WTC11 (cell line): Measurements from ENCODE around the gene ARHGEF19. TPM values are rescaled to one million over a fixed set of nuclear protein-coding genes. Genes with fewer than 3 reads are reported as not detected.

Experiments used
- ATAC-seq: fragments of 200-7000 bp; cut with Tn5 transposase; 2 replicates; pipeline ENCODE4 v1.10.0; 2021; ENCODE audit warnings: mild to moderate bottlenecking, moderate library complexity
- CTCF ChIA-PET: fragments of 300-600 bp; sonication (Branson Sonifier 250); formaldehyde crosslinking; loops from one replicate; lab custom pipeline; 2021; ENCODE audit warnings: antibody characterized with exemption; lab: Charles Lee
- POLR2A ChIA-PET: fragments of 350-600 bp; sonication (Branson Sonifier 250); formaldehyde crosslinking; loops from one replicate; lab custom pipeline; 2021; ENCODE audit warnings: antibody characterized with exemption; lab: Charles Lee
- DNase-seq: peaks from one replicate; pipeline ENCODE4 v3.0.0; 2021; ENCODE audit warnings: low spot score
- H3K27ac Mint-ChIP-seq: 2 replicates; pipeline ENCODE4 v1.8.0; 2021; ENCODE audit warnings: mixed read lengths
- H3K27me3 Mint-ChIP-seq: 2 replicates; pipeline ENCODE4 v1.8.0; 2021; ENCODE audit warnings: low read depth, mild to moderate bottlenecking, moderate library complexity, mixed read lengths
- H3K36me3 Mint-ChIP-seq: 2 replicates; pipeline ENCODE4 v1.8.0; 2021; ENCODE audit warnings: mixed read lengths
- H3K4me1 Mint-ChIP-seq: 2 replicates; pipeline ENCODE4 v1.8.0; 2022; ENCODE audit warnings: mixed read lengths
- H3K4me3 Mint-ChIP-seq: 2 replicates; pipeline ENCODE4 v1.8.0; 2021; ENCODE audit warnings: mild to moderate bottlenecking, moderate library complexity, mixed read lengths
- H3K9me3 Mint-ChIP-seq: 2 replicates; pipeline ENCODE4 v1.8.0; 2021; ENCODE audit warnings: mixed read lengths
- ATF1 ChIP-seq: sonication (generic); formaldehyde crosslinking; IDR thresholded peaks from 2 replicates; pipeline ENCODE4 v1.8.1; 2023; ENCODE audit warnings: mild to moderate bottlenecking, moderate library complexity, missing genetic modification reagents
- CBFB ChIP-seq: sonication (generic); formaldehyde crosslinking; IDR thresholded peaks from 2 replicates; pipeline ENCODE4 v1.8.1; 2022; ENCODE audit warnings: mild to moderate bottlenecking, low read depth, missing genetic modification reagents
- CREM ChIP-seq: sonication (generic); formaldehyde crosslinking; IDR thresholded peaks from 2 replicates; pipeline ENCODE4 v1.8.1; 2022; ENCODE audit warnings: mild to moderate bottlenecking, missing genetic modification reagents, moderate library complexity
- E2F5 ChIP-seq: sonication (generic); formaldehyde crosslinking; IDR thresholded peaks from 2 replicates; pipeline ENCODE4 v1.8.1; 2022; ENCODE audit warnings: mild to moderate bottlenecking, moderate library complexity, missing genetic modification reagents
- FOXJ3 ChIP-seq: sonication (generic); formaldehyde crosslinking; IDR thresholded peaks from 2 replicates; pipeline ENCODE4 v1.9.0; 2021; ENCODE audit warnings: missing genetic modification reagents, mild to moderate bottlenecking, borderline replicate concordance
- FOXP1 ChIP-seq: sonication (generic); formaldehyde crosslinking; IDR thresholded peaks from 2 replicates; pipeline ENCODE4 v1.8.0; 2022; ENCODE audit warnings: missing genetic modification reagents, mild to moderate bottlenecking, moderate library complexity, borderline replicate concordance
- GTF2I ChIP-seq: fragments of 250-450 bp; sonication (Bioruptor Pico); conservative IDR thresholded peaks from 2 replicates; pipeline ENCODE4 v1.4.0; 2021; ENCODE audit warnings: mild to moderate bottlenecking
- HMGXB4 ChIP-seq: sonication (generic); formaldehyde crosslinking; IDR thresholded peaks from 2 replicates; pipeline ENCODE4 v1.8.1; 2023; ENCODE audit warnings: mild to moderate bottlenecking, moderate library complexity, missing genetic modification reagents
- IRF1 ChIP-seq: sonication (generic); formaldehyde crosslinking; IDR thresholded peaks from 2 replicates; pipeline ENCODE4 v1.8.0; 2023; ENCODE audit warnings: missing genetic modification reagents
- MYBL2 ChIP-seq: sonication (generic); formaldehyde crosslinking; IDR thresholded peaks from 2 replicates; pipeline ENCODE4 v1.8.1; 2023; ENCODE audit warnings: mild to moderate bottlenecking, moderate library complexity, missing genetic modification reagents
- RELA ChIP-seq: sonication (generic); formaldehyde crosslinking; IDR thresholded peaks from 2 replicates; pipeline ENCODE4 v1.8.1; 2022; ENCODE audit warnings: missing genetic modification reagents, mild to moderate bottlenecking, borderline replicate concordance
- SOX15 ChIP-seq: fragments of 250-450 bp; sonication (Bioruptor Pico); IDR thresholded peaks from 2 replicates; pipeline ENCODE4 v1.9.0; 2021; ENCODE audit warnings: mild to moderate bottlenecking
- ZBTB21 ChIP-seq: sonication (generic); formaldehyde crosslinking; IDR thresholded peaks from 2 replicates; pipeline ENCODE4 v1.8.1; 2023; ENCODE audit warnings: mild to moderate bottlenecking, missing genetic modification reagents, borderline replicate concordance
- ZMAT4 ChIP-seq: fragments of 250-450 bp; sonication (Bioruptor Pico); IDR thresholded peaks from 2 replicates; pipeline ENCODE4 v1.9.0; 2021; ENCODE audit warnings: mild to moderate bottlenecking
- ZNF423 ChIP-seq: fragments of 250-450 bp; sonication (Bioruptor Pico); IDR thresholded peaks from 2 replicates; pipeline ENCODE4 v2.1.2; 2022; ENCODE audit warnings: mild to moderate bottlenecking, moderate library complexity
- ZSCAN18 ChIP-seq: fragments of 250-450 bp; sonication (Bioruptor Pico); IDR thresholded peaks from 2 replicates; pipeline ENCODE4 v2.1.2; 2022; ENCODE audit warnings: mild to moderate bottlenecking, moderate library complexity
- total RNA-seq: library from RNA; stranded (reverse); gene quantifications from 3 replicates; pipeline ENCODE4 v1.2.3, GENCODE V29; 2021
- TF ChIP-seq, protein P1 (sequence below): fragments of 250-450 bp; sonication (Bioruptor Pico); IDR thresholded peaks from 2 replicates; pipeline ENCODE4 v1.8.0; 2021; ENCODE audit warnings: mild to moderate bottlenecking
- TF ChIP-seq, protein P2 (sequence below): sonication (generic); formaldehyde crosslinking; IDR thresholded peaks from 2 replicates; pipeline ENCODE4 v1.8.1; 2023; ENCODE audit warnings: mild to moderate bottlenecking, missing genetic modification reagents

ARHGEF19 gene
- total RNA-seq, 1 experiment from 2014 or later = 53.1 TPM

DNA sequence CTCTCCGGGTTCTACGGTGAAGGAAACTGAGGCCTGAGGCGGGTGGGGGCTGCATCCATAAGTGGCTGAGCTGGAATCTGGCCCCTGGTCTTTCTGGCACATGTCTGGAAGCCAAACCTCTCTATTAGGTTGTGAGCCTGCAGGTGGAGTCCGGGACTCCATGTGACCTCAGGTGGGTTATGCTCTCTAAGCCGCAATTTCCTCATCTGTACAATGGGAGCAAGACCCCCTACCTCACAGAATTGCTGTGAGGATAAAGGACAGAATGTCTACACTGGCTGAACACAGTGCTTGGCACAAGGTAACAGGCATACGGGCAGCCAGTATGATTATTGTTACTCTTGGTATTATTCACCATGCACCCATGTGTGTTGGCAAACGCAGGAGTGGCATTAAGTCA is 63.3 kb downstream of the ARHGEF19 start:
- DNase-seq (no peak), ATAC-seq (no peak)
- H3K9me3 Mint-ChIP-seq = no peaks in the 10 kb centered on the region
- no peak overlapping the region; the same call in 1 of the 2 replicates for H3K27ac Mint-ChIP-seq
- H3K27me3 Mint-ChIP-seq = no peaks in the 10 kb centered on the region
- TF ChIP-seq ZBTB21 (no peak), HMGXB4 (no peak), ZMAT4 (CRISPR knock-in tag) (no peak), GTF2I (CRISPR knock-in tag) (no peak), MYBL2 (CRISPR knock-in tag) (no peak), RELA (CRISPR knock-in tag) (no peak), E2F5 (CRISPR knock-in tag) (no peak), SOX15 (CRISPR knock-in tag) (no peak), CREM (no peak), FOXP1 (CRISPR knock-in tag) (no peak), ATF1 (CRISPR knock-in tag) (no peak), IRF1 (no peak), ZNF423 (CRISPR knock-in tag) (no peak), CBFB (CRISPR knock-in tag) (no peak), FOXJ3 (CRISPR knock-in tag) (no peak), ZSCAN18 (CRISPR knock-in tag) (no peak)
- TF ChIP-seq, protein P1, sequence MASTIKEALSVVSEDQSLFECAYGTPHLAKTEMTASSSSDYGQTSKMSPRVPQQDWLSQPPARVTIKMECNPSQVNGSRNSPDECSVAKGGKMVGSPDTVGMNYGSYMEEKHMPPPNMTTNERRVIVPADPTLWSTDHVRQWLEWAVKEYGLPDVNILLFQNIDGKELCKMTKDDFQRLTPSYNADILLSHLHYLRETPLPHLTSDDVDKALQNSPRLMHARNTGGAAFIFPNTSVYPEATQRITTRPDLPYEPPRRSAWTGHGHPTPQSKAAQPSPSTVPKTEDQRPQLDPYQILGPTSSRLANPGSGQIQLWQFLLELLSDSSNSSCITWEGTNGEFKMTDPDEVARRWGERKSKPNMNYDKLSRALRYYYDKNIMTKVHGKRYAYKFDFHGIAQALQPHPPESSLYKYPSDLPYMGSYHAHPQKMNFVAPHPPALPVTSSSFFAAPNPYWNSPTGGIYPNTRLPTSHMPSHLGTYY (CRISPR knock-in tag) = no peak
- TF ChIP-seq, protein P2, sequence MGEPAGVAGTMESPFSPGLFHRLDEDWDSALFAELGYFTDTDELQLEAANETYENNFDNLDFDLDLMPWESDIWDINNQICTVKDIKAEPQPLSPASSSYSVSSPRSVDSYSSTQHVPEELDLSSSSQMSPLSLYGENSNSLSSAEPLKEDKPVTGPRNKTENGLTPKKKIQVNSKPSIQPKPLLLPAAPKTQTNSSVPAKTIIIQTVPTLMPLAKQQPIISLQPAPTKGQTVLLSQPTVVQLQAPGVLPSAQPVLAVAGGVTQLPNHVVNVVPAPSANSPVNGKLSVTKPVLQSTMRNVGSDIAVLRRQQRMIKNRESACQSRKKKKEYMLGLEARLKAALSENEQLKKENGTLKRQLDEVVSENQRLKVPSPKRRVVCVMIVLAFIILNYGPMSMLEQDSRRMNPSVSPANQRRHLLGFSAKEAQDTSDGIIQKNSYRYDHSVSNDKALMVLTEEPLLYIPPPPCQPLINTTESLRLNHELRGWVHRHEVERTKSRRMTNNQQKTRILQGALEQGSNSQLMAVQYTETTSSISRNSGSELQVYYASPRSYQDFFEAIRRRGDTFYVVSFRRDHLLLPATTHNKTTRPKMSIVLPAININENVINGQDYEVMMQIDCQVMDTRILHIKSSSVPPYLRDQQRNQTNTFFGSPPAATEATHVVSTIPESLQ (CRISPR knock-in tag) = no peak
- POLR2A ChIA-PET = no interaction called here
- peaks cover 70% of the 10 kb centered on the region for H3K4me1 Mint-ChIP-seq
- peaks cover 30% of the 10 kb centered on the region for H3K36me3 Mint-ChIP-seq
- no peak overlapping the region for H3K4me3 Mint-ChIP-seq
- CTCF ChIA-PET = interaction anchor here (14.1 kb wide), 1 partner anchor 68 kb away, joined by 204 read pairs; no protein-coding TSS in a partner anchor
